Measurements from ENCODE around the gene TCF4. TPM values are rescaled to one million over a fixed set of nuclear protein-coding genes. Genes with fewer than 3 reads are reported as not detected.

TCF4 gene
- total RNA-seq, 1 experiment from 2014 or later = 2.3 TPM

- ChIA-PET POLR2A (no interaction called here), CTCF (no interaction called here)
- Histone ChIP-seq H3K27ac (ENCODE audit: low read length) (no peak overlapping the region), H3K4me1 (ENCODE audit: control insufficient read depth, insufficient read depth, low read length) (no peaks in the 10 kb centered on the region), H3K9me3 (ENCODE audit: control insufficient read depth, insufficient read depth, low read depth, low read length) (no peaks in the 10 kb centered on the region), H3K4me3 (ENCODE audit: low read depth in 2 of 2, low read length in 2 of 2) (no peak overlapping the region), H3K36me3 (ENCODE audit: control insufficient read depth, insufficient read depth, low read length) (no peaks in the 10 kb centered on the region), H3K27me3 (ENCODE audit: control insufficient read depth, insufficient read depth, low read length) (no peaks in the 10 kb centered on the region)
- TF ChIP-seq POLR2AphosphoS5 (IDR thresholded peaks at IDR 0.05; ENCODE audit: low read depth, low read length) = no peak
- intact Hi-C loops (cut with micrococcal nuclease; ENCODE audit: unreplicated experiment) = no loop called here
- BruUV-seq (replicated peaks) = no TSS peak
- in situ Hi-C loops (cut with HindIII; ENCODE audit: low pct_unique_long_range_greater_than_20kb, low sequenced_read_pairs) = no loop called here
- DNase-seq (ENCODE audit: low read depth, low spot score) = no peak
- no peak for ATAC-seq
Measured at GRCh38 chr18:55449412-55450140, 138.4 kb downstream of the TCF4 start.

DNA sequence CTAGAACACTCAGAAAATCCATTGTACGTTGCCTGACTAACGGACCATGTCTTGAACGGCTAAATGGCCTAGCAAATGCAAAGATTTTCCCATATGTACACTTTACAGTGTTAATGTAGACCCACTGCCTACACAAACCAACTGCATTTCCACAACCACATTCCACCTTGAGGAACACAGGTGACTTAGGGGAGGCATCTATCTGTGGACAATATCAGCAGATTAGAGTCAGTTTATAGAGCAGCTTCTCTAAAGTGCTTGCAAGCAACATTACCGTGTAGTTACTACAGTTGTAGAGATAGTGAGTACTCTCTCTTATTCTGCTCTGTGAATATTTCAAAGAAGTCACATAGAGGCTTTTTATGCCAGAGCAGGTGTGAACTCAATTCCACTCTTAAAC is 139.6 kb downstream of the TCF4 start:
- Histone ChIP-seq H3K27me3 (ENCODE audit: control insufficient read depth, insufficient read depth, low read length) (no peaks in the 10 kb centered on the region), H3K4me3 (ENCODE audit: low read depth in 2 of 2, low read length in 2 of 2) (no peak overlapping the region), H3K36me3 (ENCODE audit: control insufficient read depth, insufficient read depth, low read length) (no peaks in the 10 kb centered on the region), H3K4me1 (ENCODE audit: control insufficient read depth, insufficient read depth, low read length) (no peaks in the 10 kb centered on the region), H3K9me3 (ENCODE audit: control insufficient read depth, insufficient read depth, low read depth, low read length) (no peaks in the 10 kb centered on the region), H3K27ac (ENCODE audit: low read length) (no peak overlapping the region)
- intact Hi-C loops (cut with micrococcal nuclease; ENCODE audit: unreplicated experiment) = no loop called here
- TF ChIP-seq POLR2AphosphoS5 (IDR thresholded peaks at IDR 0.05; ENCODE audit: low read depth, low read length) (no peak), SIN3A (IDR thresholded peaks at IDR 0.05; ENCODE audit: borderline replicate concordance, insufficient read depth, low read depth, low read length) (no peak), TCF7L2 (IDR thresholded peaks at IDR 0.05; ENCODE audit: low read depth, low read length) (no peak), REST (IDR thresholded peaks at IDR 0.05; ENCODE audit: insufficient read depth in 1 of 2, low read depth in 2 of 2, low read length in 1 of 2) (no peak), CTCF (IDR thresholded peaks at IDR 0.05) (no peak)
- ChIA-PET POLR2A (no interaction called here), CTCF (no interaction called here)
- ATAC-seq (no peak), DNase-seq (ENCODE audit: low read depth, low spot score) (no peak)
- in situ Hi-C loops (cut with HindIII; ENCODE audit: low pct_unique_long_range_greater_than_20kb, low sequenced_read_pairs) = no loop called here
- no TSS peak for BruUV-seq (replicated peaks)

DNA sequence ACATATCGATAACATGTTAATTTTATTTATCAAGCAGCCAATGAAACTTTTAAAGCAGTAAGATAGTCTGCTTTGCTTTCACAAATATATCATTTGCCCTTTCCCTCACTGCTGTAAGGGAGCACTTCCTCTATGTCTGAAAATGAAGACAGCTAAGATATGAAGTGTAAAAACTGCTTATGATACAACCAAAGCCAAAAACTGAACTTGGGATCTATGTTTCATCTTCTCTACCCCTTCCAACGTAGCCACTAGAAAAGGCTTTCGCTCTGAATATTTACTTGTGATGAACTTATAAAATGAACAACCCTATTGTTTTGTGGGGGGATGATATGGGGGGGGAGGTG is 140.3 kb downstream of the TCF4 start:
- no peaks in the 10 kb centered on the region for H3K36me3 ChIP-seq (ENCODE audit: control insufficient read depth, insufficient read depth, low read length)
- no peak for ATAC-seq
- no peaks in the 10 kb centered on the region for H3K4me1 ChIP-seq (ENCODE audit: control insufficient read depth, insufficient read depth, low read length)
- no peaks in the 10 kb centered on the region for H3K9me3 ChIP-seq (ENCODE audit: control insufficient read depth, insufficient read depth, low read depth, low read length)
- BruUV-seq (replicated peaks) = no TSS peak
- ChIA-PET POLR2A (no interaction called here), CTCF (no interaction called here)
- DNase-seq (ENCODE audit: low read depth, low spot score) = no peak
- no peaks in the 10 kb centered on the region for H3K27me3 ChIP-seq (ENCODE audit: control insufficient read depth, insufficient read depth, low read length)
- no peak overlapping the region for H3K4me3 ChIP-seq (ENCODE audit: low read depth in 2 of 2, low read length in 2 of 2)
- H3K27ac ChIP-seq (ENCODE audit: low read length) = no peak overlapping the region
- intact Hi-C loops (cut with micrococcal nuclease; ENCODE audit: unreplicated experiment) = no loop called here
- no peak for TF ChIP-seq REST (IDR thresholded peaks at IDR 0.05; ENCODE audit: insufficient read depth in 1 of 2, low read depth in 2 of 2, low read length in 1 of 2)
- TF ChIP-seq CTCF (IDR thresholded peaks at IDR 0.05) = no peak
- no peak for TF ChIP-seq TCF7L2 (IDR thresholded peaks at IDR 0.05; ENCODE audit: low read depth, low read length)
- no peak for TF ChIP-seq POLR2AphosphoS5 (IDR thresholded peaks at IDR 0.05; ENCODE audit: low read depth, low read length)
- TF ChIP-seq SIN3A (IDR thresholded peaks at IDR 0.05; ENCODE audit: borderline replicate concordance, insufficient read depth, low read depth, low read length) = no peak
- in situ Hi-C loops (cut with HindIII; ENCODE audit: low pct_unique_long_range_greater_than_20kb, low sequenced_read_pairs) = no loop called here

All from Panc1 (cell line).